GM21447 (cell line): Measurements from ENCODE around the gene ATXN7L1.

Experiments used
- ATAC-seq: cut with Tn5 transposase; IDR thresholded peaks from one replicate; pipeline ENCODE4 v1.9.1; 2021; ENCODE audit not compliant: unreplicated experiment

The ATXN7L1 gene

GRCh38 chr7:105830405-105831301 is 45.7 kb downstream of the ATXN7L1 start:
- no peak for ATAC-seq

GRCh38 chr7:105829681-105830322 is 46.6 kb downstream of the ATXN7L1 start:
- ATAC-seq = no peak

GRCh38 chr7:105828141-105828540 is 48.3 kb downstream of the ATXN7L1 start:
- ATAC-seq = no peak

GRCh38 chr7:105827151-105827875 is 49.1 kb downstream of the ATXN7L1 start:
- ATAC-seq = no peak

- no peak for ATAC-seq
Measured at GRCh38 chr7:105826143-105826542, 50.3 kb downstream of the ATXN7L1 start.

- no peak for ATAC-seq
Measured at GRCh38 chr7:105825371-105825770, 51.0 kb downstream of the ATXN7L1 start.

GRCh38 chr7:105822806-105823205 is 53.6 kb downstream of the ATXN7L1 start:
- no peak for ATAC-seq

GRCh38 chr7:105821527-105821926 is 54.9 kb downstream of the ATXN7L1 start:
- ATAC-seq = no peak

GRCh38 chr7:105820363-105821066 is 55.9 kb downstream of the ATXN7L1 start:
- no peak for ATAC-seq

- ATAC-seq = no peak
Measured at GRCh38 chr7:105819559-105819958, 56.8 kb downstream of the ATXN7L1 start.

- no peak for ATAC-seq
Measured at GRCh38 chr7:105816954-105817615, 59.3 kb downstream of the ATXN7L1 start.

GRCh38 chr7:105816266-105816843 is 60.0 kb downstream of the ATXN7L1 start:
- no peak for ATAC-seq

- no peak for ATAC-seq
Measured at GRCh38 chr7:105815576-105815975, 60.8 kb downstream of the ATXN7L1 start.

- ATAC-seq = no peak
Measured at GRCh38 chr7:105814481-105814880, 61.9 kb downstream of the ATXN7L1 start.

- no peak for ATAC-seq
Measured at GRCh38 chr7:105811189-105811847, 65.1 kb downstream of the ATXN7L1 start.

GRCh38 chr7:105810556-105810955 is 65.8 kb downstream of the ATXN7L1 start:
- ATAC-seq = no peak

GRCh38 chr7:105808703-105809590 is 67.5 kb downstream of the ATXN7L1 start:
- ATAC-seq = peak; percentile 97

- ATAC-seq = no peak
Measured at GRCh38 chr7:105808209-105808608, 68.2 kb downstream of the ATXN7L1 start.

- ATAC-seq = no peak
Measured at GRCh38 chr7:105807448-105807762, 69.0 kb downstream of the ATXN7L1 start.
